HEK293 (cell line): ENCODE results near the gene HSFX1.
"Not testable (repeated sequence)": the region's sequence is repeated elsewhere in the genome, so short reads cannot be mapped to it uniquely, and the experiment has no call there.

Source experiments
- CTCF ChIP-seq: fragments of 450-650 bp; formaldehyde crosslinking; IDR thresholded peaks from 2 replicates; pipeline ENCODE4 v1.5.1; 2016; ENCODE audit warnings: missing biosample characterization, missing genetic modification characterization
- YY1 ChIP-seq: fragments of 450-650 bp; formaldehyde crosslinking; IDR thresholded peaks from 2 replicates; pipeline ENCODE4 v1.5.1; 2018; ENCODE audit warnings: missing biosample characterization, missing genetic modification characterization
- ZBTB1 ChIP-seq: fragments of 450-650 bp; formaldehyde crosslinking; IDR thresholded peaks from 2 replicates; pipeline ENCODE4 v1.5.1; 2016; ENCODE audit warnings: missing biosample characterization, missing genetic modification characterization
- ZBTB7A ChIP-seq: fragments of 450-650 bp; formaldehyde crosslinking; IDR thresholded peaks from 2 replicates; pipeline ENCODE4 v1.5.1; 2016; ENCODE audit warnings: low read depth, missing biosample characterization, missing genetic modification characterization
- ZNF16 ChIP-seq: fragments of 450-650 bp; formaldehyde crosslinking; IDR thresholded peaks from 2 replicates; pipeline ENCODE4 v1.5.1; 2016; ENCODE audit warnings: low read depth, missing biosample characterization, missing genetic modification characterization
- ZNF302 ChIP-seq: fragments of 450-650 bp; formaldehyde crosslinking; IDR thresholded peaks from 2 replicates; pipeline ENCODE4 v1.5.1; 2016; ENCODE audit warnings: missing biosample characterization, missing genetic modification characterization, low read depth
- ZNF501 ChIP-seq: fragments of 450-650 bp; formaldehyde crosslinking; IDR thresholded peaks from 2 replicates; pipeline ENCODE4 v1.5.1; 2016; ENCODE audit warnings: missing biosample characterization, missing genetic modification characterization
- TF ChIP-seq, protein P1 (sequence below): fragments of 450-650 bp; IDR thresholded peaks from 2 replicates; pipeline ENCODE4 v1.5.1; 2018; ENCODE audit warnings: missing biosample characterization, mild to moderate bottlenecking, missing genetic modification characterization

DNA sequence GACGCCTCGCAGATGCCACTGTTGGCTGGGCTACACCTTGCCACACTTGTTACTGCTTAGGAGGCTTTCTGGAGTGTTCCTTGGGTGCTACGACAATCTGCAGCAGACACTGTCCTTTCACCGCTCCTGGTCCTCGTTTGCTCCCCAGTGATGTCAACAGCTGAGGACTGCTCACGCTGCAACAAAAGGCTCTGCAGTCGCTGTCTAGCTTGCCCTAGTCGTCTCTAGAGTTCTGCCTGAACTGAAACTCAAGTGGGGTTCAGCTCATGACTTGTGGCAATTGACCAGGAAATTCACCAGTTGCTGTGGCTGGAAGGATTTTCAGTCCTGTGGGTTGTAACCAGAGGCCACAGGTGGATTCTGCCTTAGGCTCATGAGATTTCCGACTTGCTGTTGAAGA, 842 bp upstream of the HSFX1 start:
- not testable (repeated sequence) for TF ChIP-seq CTCF (tag by site-specific recombination); ZBTB1 (tag by site-specific recombination); YY1 (tag by site-specific recombination); ZNF501 (tag by site-specific recombination); ZBTB7A (tag by site-specific recombination); ZNF302; ZNF16 (tag by site-specific recombination)
- TF ChIP-seq, protein P1, sequence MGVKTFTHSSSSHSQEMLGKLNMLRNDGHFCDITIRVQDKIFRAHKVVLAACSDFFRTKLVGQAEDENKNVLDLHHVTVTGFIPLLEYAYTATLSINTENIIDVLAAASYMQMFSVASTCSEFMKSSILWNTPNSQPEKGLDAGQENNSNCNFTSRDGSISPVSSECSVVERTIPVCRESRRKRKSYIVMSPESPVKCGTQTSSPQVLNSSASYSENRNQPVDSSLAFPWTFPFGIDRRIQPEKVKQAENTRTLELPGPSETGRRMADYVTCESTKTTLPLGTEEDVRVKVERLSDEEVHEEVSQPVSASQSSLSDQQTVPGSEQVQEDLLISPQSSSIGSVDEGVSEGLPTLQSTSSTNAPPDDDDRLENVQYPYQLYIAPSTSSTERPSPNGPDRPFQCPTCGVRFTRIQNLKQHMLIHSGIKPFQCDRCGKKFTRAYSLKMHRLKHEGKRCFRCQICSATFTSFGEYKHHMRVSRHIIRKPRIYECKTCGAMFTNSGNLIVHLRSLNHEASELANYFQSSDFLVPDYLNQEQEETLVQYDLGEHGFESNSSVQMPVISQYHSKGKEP (tag by site-specific recombination): not testable (repeated sequence)
